ENCODE data around the gene NOC3L. TPM values are rescaled to one million over a fixed set of nuclear protein-coding genes. Genes with fewer than 3 reads are reported as not detected.

Gene NOC3L
- total RNA-seq = 10 to 100 TPM; 23.1 to 26.5 TPM

- H3K27me3 Mint-ChIP-seq = peaks cover 13% of the 10 kb centered on the region
- DNase-seq = peak; percentile 95
- peak within 1 kb of the TSS; percentile 94 for H3K4me3 Mint-ChIP-seq
- CTCF ChIA-PET = interaction anchor here (0.6 kb wide), 1 partner anchor 25 kb away, joined by 3 read pairs; no protein-coding TSS in a partner anchor
- H3K4me1 Mint-ChIP-seq = peaks cover 30% of the 10 kb centered on the region
- peak within 1 kb of the TSS; percentile 92 for H3K27ac Mint-ChIP-seq
- POLR2A ChIA-PET = no interaction called here
- peaks cover 20% of the 10 kb centered on the region for H3K36me3 Mint-ChIP-seq (ENCODE audit: low read depth)
- H3K9me3 Mint-ChIP-seq = no peaks in the 10 kb centered on the region
Measured at GRCh38 chr10:94362360-94363250, at the start of gene NOC3L. Gene NOC3L (minus strand): TSS chr10:94362939. CDS start chr10:94362838, 101 bp downstream.

GRCh38 chr10:94412449-94412848, 49.7 kb upstream of the NOC3L start:
- Mint-ChIP-seq H3K27me3 (peaks cover 44% of the 10 kb centered on the region), H3K4me3 (no peak overlapping the region), H3K27ac (no peak overlapping the region), H3K4me1 (no peaks in the 10 kb centered on the region), H3K9me3 (no peaks in the 10 kb centered on the region), H3K36me3 (ENCODE audit: low read depth) (no peaks in the 10 kb centered on the region)
- DNase-seq = no peak
- ChIA-PET CTCF (no interaction called here), POLR2A (no interaction called here)

GRCh38 chr10:94411304-94411703, 48.6 kb upstream of the NOC3L start:
- CTCF ChIA-PET = no interaction called here

GRCh38 chr10:94409021-94409657, 46.4 kb upstream of the NOC3L start:
- ChIA-PET POLR2A (no interaction called here), CTCF (no interaction called here)
- Mint-ChIP-seq H3K27me3 (peaks cover 65% of the 10 kb centered on the region), H3K27ac (no peak overlapping the region), H3K9me3 (no peaks in the 10 kb centered on the region), H3K4me1 (no peaks in the 10 kb centered on the region), H3K4me3 (no peak overlapping the region), H3K36me3 (ENCODE audit: low read depth) (no peaks in the 10 kb centered on the region)
- DNase-seq = no peak

More at GRCh38 chr10:94411304-94411703, 48.6 kb upstream of the NOC3L start:
- Mint-ChIP-seq H3K4me3 (no peak overlapping the region), H3K27me3 (peaks cover 51% of the 10 kb centered on the region), H3K36me3 (ENCODE audit: low read depth) (no peaks in the 10 kb centered on the region), H3K4me1 (no peaks in the 10 kb centered on the region), H3K27ac (no peak overlapping the region), H3K9me3 (no peaks in the 10 kb centered on the region)
- no peak for DNase-seq
- POLR2A ChIA-PET = no interaction called here

GRCh38 chr10:94407668-94408067, 44.9 kb upstream of the NOC3L start:
- CTCF ChIA-PET = interaction anchor here (0.7 kb wide), 1 partner anchor 502 kb away, joined by 5 read pairs; no protein-coding TSS in a partner anchor

GRCh38 chr10:94405406-94405805, 42.7 kb upstream of the NOC3L start:
- Mint-ChIP-seq H3K27ac (no peak overlapping the region), H3K4me1 (peaks cover 9% of the 10 kb centered on the region), H3K36me3 (ENCODE audit: low read depth) (peaks cover 2% of the 10 kb centered on the region), H3K9me3 (no peaks in the 10 kb centered on the region), H3K27me3 (peaks cover 64% of the 10 kb centered on the region), H3K4me3 (no peak overlapping the region)
- no peak for DNase-seq
- ChIA-PET CTCF (interaction anchor here (0.6 kb wide), 1 partner anchor 16 kb away, joined by 5 read pairs; no protein-coding TSS in a partner anchor), POLR2A (no interaction called here)

More at GRCh38 chr10:94407668-94408067, 44.9 kb upstream of the NOC3L start:
- Mint-ChIP-seq H3K27me3 (peaks cover 65% of the 10 kb centered on the region), H3K9me3 (no peaks in the 10 kb centered on the region), H3K36me3 (ENCODE audit: low read depth) (no peaks in the 10 kb centered on the region), H3K27ac (no peak overlapping the region), H3K4me1 (peaks cover 5% of the 10 kb centered on the region), H3K4me3 (no peak overlapping the region)
- POLR2A ChIA-PET = no interaction called here
- DNase-seq = no peak

GRCh38 chr10:94403380-94404213, 40.9 kb upstream of the NOC3L start:
- Mint-ChIP-seq H3K4me3 (peak overlapping the region; percentile 68), H3K27ac (no peak overlapping the region), H3K9me3 (no peaks in the 10 kb centered on the region), H3K27me3 (peaks cover 72% of the 10 kb centered on the region), H3K36me3 (ENCODE audit: low read depth) (peaks cover 2% of the 10 kb centered on the region), H3K4me1 (peaks cover 9% of the 10 kb centered on the region)
- ChIA-PET CTCF (interaction anchor here (0.7 kb wide), 1 partner anchor 37 kb away, joined by 4 read pairs; no protein-coding TSS in a partner anchor), POLR2A (no interaction called here)
- peak; percentile 8 for DNase-seq

- H3K9me3 Mint-ChIP-seq = no peaks in the 10 kb centered on the region
- H3K4me1 Mint-ChIP-seq = peaks cover 9% of the 10 kb centered on the region
- DNase-seq = no peak
- peaks cover 73% of the 10 kb centered on the region for H3K27me3 Mint-ChIP-seq
- CTCF ChIA-PET = no interaction called here
- H3K36me3 Mint-ChIP-seq (ENCODE audit: low read depth) = peaks cover 2% of the 10 kb centered on the region
- no peak overlapping the region for H3K4me3 Mint-ChIP-seq
- POLR2A ChIA-PET = no interaction called here
- no peak overlapping the region for H3K27ac Mint-ChIP-seq
Measured at GRCh38 chr10:94402843-94403379, 40.2 kb upstream of the NOC3L start.

GRCh38 chr10:94402204-94402842, 39.6 kb upstream of the NOC3L start, which contains the start of gene TBC1D12:
Gene TBC1D12 (plus strand): TSS chr10:94402541. CDS start chr10:94402614, 73 bp downstream.
- ChIA-PET POLR2A (no interaction called here), CTCF (no interaction called here)
- DNase-seq = peak; percentile 23
- Mint-ChIP-seq H3K27me3 (peaks cover 71% of the 10 kb centered on the region), H3K9me3 (no peaks in the 10 kb centered on the region), H3K4me1 (peaks cover 9% of the 10 kb centered on the region), H3K4me3 (peak within 1 kb of the TSS; percentile 53), H3K36me3 (ENCODE audit: low read depth) (peaks cover 2% of the 10 kb centered on the region), H3K27ac (no peak within 1 kb of the TSS)

- peaks cover 2% of the 10 kb centered on the region for H3K36me3 Mint-ChIP-seq (ENCODE audit: low read depth)
- peaks cover 40% of the 10 kb centered on the region for H3K27me3 Mint-ChIP-seq
- no peak overlapping the region for H3K4me3 Mint-ChIP-seq
- DNase-seq = no peak
- H3K27ac Mint-ChIP-seq = no peak overlapping the region
- ChIA-PET POLR2A (no interaction called here), CTCF (no interaction called here)
- H3K4me1 Mint-ChIP-seq = peaks cover 7% of the 10 kb centered on the region
- no peaks in the 10 kb centered on the region for H3K9me3 Mint-ChIP-seq
Measured at GRCh38 chr10:94398762-94399161, 36.0 kb upstream of the NOC3L start.

GRCh38 chr10:94397549-94398370, 35.0 kb upstream of the NOC3L start:
- H3K27ac Mint-ChIP-seq = no peak overlapping the region
- CTCF ChIA-PET = no interaction called here
- DNase-seq = no peak

More at GRCh38 chr10:94397549-94398370, 35.0 kb upstream of the NOC3L start:
- POLR2A ChIA-PET = no interaction called here
- no peak overlapping the region for H3K4me3 Mint-ChIP-seq
- H3K36me3 Mint-ChIP-seq (ENCODE audit: low read depth) = peaks cover 2% of the 10 kb centered on the region
- peaks cover 4% of the 10 kb centered on the region for H3K4me1 Mint-ChIP-seq
- no peaks in the 10 kb centered on the region for H3K9me3 Mint-ChIP-seq
- H3K27me3 Mint-ChIP-seq = peaks cover 37% of the 10 kb centered on the region
